ENCODE measurements around the gene SH3BP1. TPM values are rescaled to one million over a fixed set of nuclear protein-coding genes. Genes with fewer than 3 reads are reported as not detected.

The SH3BP1 gene
- total and polyA plus RNA-seq, 2 of the 8 experiments (the other 6 are each of a cell fraction or from before 2014, with no cell fraction given) = 23.9 to 40.3 TPM

- no peak for FAIRE-seq
- Histone ChIP-seq H3K23me2 (ENCODE audit: low read depth, low read length) (no peaks in the 10 kb centered on the region), H4K91ac (replicated peaks; ENCODE audit: insufficient read length, low read length) (no peak overlapping the region), H4K5ac (ENCODE audit: insufficient read length, low read depth, low read length) (no peak overlapping the region), H3K23ac (ENCODE audit: insufficient read length) (no peak overlapping the region), H3K36me3 (ENCODE audit: control insufficient read depth in 2 of 4, insufficient read depth in 4 of 4, low read length in 3 of 4) (peaks cover 14 to 33% (median 20%) of the 10 kb centered on the region in 4 experiments; a peak in 7 of 8 replicates), H2BK15ac (ENCODE audit: low read length) (no peak overlapping the region), H3K79me2 (ENCODE audit: control insufficient read depth in 1 of 2, insufficient read depth in 2 of 2, low read length in 2 of 2) (no peaks in the 10 kb centered on the region), H3K4me2 (ENCODE audit: insufficient read depth in 1 of 2, low read depth in 2 of 2, low read length in 2 of 2) (no peak overlapping the region), H4K8ac (ENCODE audit: extremely low read depth, insufficient read depth, low read length) (0 out of 2 replicates have a peak overlapping the region, but pooled peaks have one; percentile 28), H3K4me3 (ENCODE audit: extremely low read depth in 1 of 4, insufficient read depth in 2 of 4, low read depth in 3 of 4, low read length in 4 of 4) (no peak overlapping the region), H3K79me1 (ENCODE audit: low read depth, low read length) (no peaks in the 10 kb centered on the region), H3K56ac (replicated peaks; ENCODE audit: insufficient read length, low read depth, low read length) (no peak overlapping the region), H2BK20ac (ENCODE audit: low read length) (no peak overlapping the region), H3K14ac (ENCODE audit: insufficient read length) (no peak overlapping the region), H2AK5ac (ENCODE audit: low read depth, low read length) (no peak overlapping the region), H3K27ac (ENCODE audit: low read depth, low read length) (no peak overlapping the region), H3K27me3 (replicated peaks in 1 of 4; ENCODE audit: control insufficient read depth in 3 of 4, extremely low read depth in 1 of 4, insufficient read depth in 3 of 4, low read length in 3 of 4) (no peaks in the 10 kb centered on the region), H2BK120ac (replicated peaks; ENCODE audit: low read depth, low read length) (no peak overlapping the region), H3K4ac (replicated peaks; ENCODE audit: insufficient read length, low read depth, low read length) (no peak overlapping the region), H3K18ac (ENCODE audit: extremely low read depth, low read length) (no peak overlapping the region), H2BK12ac (ENCODE audit: low read depth, low read length) (no peak overlapping the region), H2BK5ac (ENCODE audit: low read depth, low read length) (0 out of 2 replicates have a peak overlapping the region, but pooled peaks have one; percentile 16), H4K20me1 (replicated peaks in 1 of 2; ENCODE audit: control insufficient read depth in 1 of 2, insufficient read depth in 2 of 2, low read length in 2 of 2) (peaks cover 0 to 6% of the 10 kb centered on the region in 2 experiments), H2AFZ (ENCODE audit: low read length) (no peak overlapping the region), H3K9ac (replicated peaks in 1 of 4; ENCODE audit: extremely low read depth in 1 of 4, low read depth in 3 of 4, low read length in 3 of 4) (no peak overlapping the region), H3K9me3 (ENCODE audit: insufficient read depth in 2 of 2, low read depth in 1 of 2, low read length in 1 of 2) (no peaks in the 10 kb centered on the region), H3K4me1 (replicated peaks in 1 of 4; ENCODE audit: control insufficient read depth in 3 of 4, insufficient read depth in 4 of 4, low read length in 3 of 4) (no peaks in the 10 kb centered on the region)
- ChIA-PET CTCF (ENCODE audit: partially characterized antibody) (interaction anchor here (0.6 to 7.9 kb wide), 10 partner anchors 9 to 258 kb away, joined by 3 to 49 read pairs (median 4); no protein-coding TSS in a partner anchor), POLR2A (ENCODE audit: partially characterized antibody) (interaction anchor here (1.1 to 1.3 kb wide), 7 partner anchors 8 to 124 kb away, joined by 3 to 4 read pairs (median 3); partner anchors contain the start of genes GGA1 and NOL12)
- no peak for DNase-seq (ENCODE audit: low read depth in 1 of 2, low spot score in 2 of 2)
- WGBS, 2 experiments (ENCODE audit: extremely low coverage in 1 of 2, insufficient coverage in 1 of 2, insufficient read length in 1 of 2, insufficient replicate concordance in 2 of 2, low coverage in 1 of 2, low lambda C conversion rate in 2 of 2, missing lambda C conversion rate in 1 of 2) = 97% methylated on average over 27 of the region's 27 CpGs; no CpG with 5 or more reads in 1 of the 2 experiments
- no peak for TF ChIP-seq TAF7 (optimal IDR thresholded peaks at IDR 0.05; ENCODE audit: borderline replicate concordance, low read depth, low read length)
- TF ChIP-seq JUN (IDR thresholded peaks at IDR 0.05; ENCODE audit: low read depth, low read length) = no peak
- TF ChIP-seq ATF2 (IDR thresholded peaks at IDR 0.05; ENCODE audit: low read length) = no peak
- TF ChIP-seq NRF1 (IDR thresholded peaks at IDR 0.05; ENCODE audit: low read depth, low read length) = no peak
- TF ChIP-seq GABPA (IDR thresholded peaks at IDR 0.05; ENCODE audit: borderline replicate concordance, insufficient read depth, low read length) = no peak
- no peak for TF ChIP-seq HDAC2 (IDR thresholded peaks at IDR 0.05; ENCODE audit: borderline replicate concordance in 1 of 2, low read depth in 2 of 2, low read length in 2 of 2)
- TF ChIP-seq TEAD4 (IDR thresholded peaks at IDR 0.05; ENCODE audit: low read depth, low read length) = no peak
- TF ChIP-seq KDM1A (IDR thresholded peaks at IDR 0.05; ENCODE audit: borderline replicate concordance, low read length) = no peak
Measured at GRCh38 chr22:37616201-37617083, 23.0 kb upstream of the SH3BP1 start.

Data from H1 (cell line).